ENCODE results near the gene RNF157. TPM values are rescaled to one million over a fixed set of nuclear protein-coding genes. Genes with fewer than 3 reads are reported as not detected.

Gene RNF157
- polyA plus RNA-seq (2012; ENCODE audit: missing spikeins), result 4.6 TPM

- TF ChIP-seq TAF1 (IDR thresholded peaks at IDR 0.05; ENCODE audit: borderline replicate concordance, low read depth, low read length), result no peak
- no peak for TF ChIP-seq POLR2AphosphoS5 (IDR thresholded peaks at IDR 0.05; ENCODE audit: low read depth, low read length)
- no peak for TF ChIP-seq POLR2A (IDR thresholded peaks at IDR 0.05; ENCODE audit: low read depth, low read length)
- DNase-seq (ENCODE audit: insufficient read length) (peak; percentile 74), FAIRE-seq (peak; percentile 91)
Observed at GRCh38 chr17:76240461-76241203, at the start of gene RNF157. TSS of gene RNF157 (minus strand) at chr17:76240493. CDS start at chr17:76240240, 253 bp downstream.

GRCh38 chr17:76281573-76282371 is 41.5 kb upstream of the RNF157 start:
- FAIRE-seq, result no peak
- TF ChIP-seq POLR2AphosphoS5 (IDR thresholded peaks at IDR 0.05; ENCODE audit: low read depth, low read length), result no peak
- TF ChIP-seq TAF1 (IDR thresholded peaks at IDR 0.05; ENCODE audit: borderline replicate concordance, low read depth, low read length), result no peak
- TF ChIP-seq POLR2A (IDR thresholded peaks at IDR 0.05; ENCODE audit: low read depth, low read length), result no peak
- DNase-seq (ENCODE audit: insufficient read length), result no peak

- no peak for FAIRE-seq
- TF ChIP-seq TAF1 (IDR thresholded peaks at IDR 0.05; ENCODE audit: borderline replicate concordance, low read depth, low read length) (no peak), POLR2AphosphoS5 (IDR thresholded peaks at IDR 0.05; ENCODE audit: low read depth, low read length) (no peak), POLR2A (IDR thresholded peaks at IDR 0.05; ENCODE audit: low read depth, low read length) (no peak)
- no peak for DNase-seq (ENCODE audit: insufficient read length)
Observed at GRCh38 chr17:76280650-76281049, 40.4 kb upstream of the RNF157 start.

- DNase-seq (ENCODE audit: insufficient read length) (no peak), FAIRE-seq (no peak)
- no peak for TF ChIP-seq TAF1 (IDR thresholded peaks at IDR 0.05; ENCODE audit: borderline replicate concordance, low read depth, low read length)
- no peak for TF ChIP-seq POLR2A (IDR thresholded peaks at IDR 0.05; ENCODE audit: low read depth, low read length)
- TF ChIP-seq POLR2AphosphoS5 (IDR thresholded peaks at IDR 0.05; ENCODE audit: low read depth, low read length), result no peak
Observed at GRCh38 chr17:76279742-76280287, 39.5 kb upstream of the RNF157 start.

GRCh38 chr17:76278952-76279741 is 38.9 kb upstream of the RNF157 start:
- peak; percentile 95 for DNase-seq (ENCODE audit: insufficient read length)
- TF ChIP-seq POLR2A (IDR thresholded peaks at IDR 0.05; ENCODE audit: low read depth, low read length), result no peak
- no peak for TF ChIP-seq POLR2AphosphoS5 (IDR thresholded peaks at IDR 0.05; ENCODE audit: low read depth, low read length)
- TF ChIP-seq TAF1 (IDR thresholded peaks at IDR 0.05; ENCODE audit: borderline replicate concordance, low read depth, low read length), result no peak
- peak; percentile 95 for FAIRE-seq

- DNase-seq (ENCODE audit: insufficient read length), result no peak
- no peak for FAIRE-seq
- TF ChIP-seq TAF1 (IDR thresholded peaks at IDR 0.05; ENCODE audit: borderline replicate concordance, low read depth, low read length) (no peak), POLR2AphosphoS5 (IDR thresholded peaks at IDR 0.05; ENCODE audit: low read depth, low read length) (no peak), POLR2A (IDR thresholded peaks at IDR 0.05; ENCODE audit: low read depth, low read length) (no peak)
Observed at GRCh38 chr17:76278268-76278908, 38.1 kb upstream of the RNF157 start.

GRCh38 chr17:76277300-76278267 is 37.3 kb upstream of the RNF157 start:
- TF ChIP-seq TAF1 (IDR thresholded peaks at IDR 0.05; ENCODE audit: borderline replicate concordance, low read depth, low read length) (no peak), POLR2AphosphoS5 (IDR thresholded peaks at IDR 0.05; ENCODE audit: low read depth, low read length) (no peak; the same call in 1 of the 2 replicates)
- FAIRE-seq, result peak; percentile 53
- no peak for DNase-seq (ENCODE audit: insufficient read length)

- FAIRE-seq (peak; percentile 24), DNase-seq (ENCODE audit: insufficient read length) (no peak)
- TF ChIP-seq POLR2AphosphoS5 (IDR thresholded peaks at IDR 0.05; ENCODE audit: low read depth, low read length) (no peak), POLR2A (IDR thresholded peaks at IDR 0.05; ENCODE audit: low read depth, low read length) (no peak), TAF1 (IDR thresholded peaks at IDR 0.05; ENCODE audit: borderline replicate concordance, low read depth, low read length) (no peak)
Observed at GRCh38 chr17:76276461-76277299, 36.4 kb upstream of the RNF157 start.

GRCh38 chr17:76276069-76276431 is 35.8 kb upstream of the RNF157 start:
- no peak for DNase-seq (ENCODE audit: insufficient read length)
- no peak for TF ChIP-seq POLR2A (IDR thresholded peaks at IDR 0.05; ENCODE audit: low read depth, low read length)
- no peak for TF ChIP-seq POLR2AphosphoS5 (IDR thresholded peaks at IDR 0.05; ENCODE audit: low read depth, low read length)
- TF ChIP-seq TAF1 (IDR thresholded peaks at IDR 0.05; ENCODE audit: borderline replicate concordance, low read depth, low read length), result no peak
- no peak for FAIRE-seq
